WTC11 (cell line): Measurements from ENCODE around the gene SUSD1. TPM values are rescaled to one million over a fixed set of nuclear protein-coding genes. Genes with fewer than 3 reads are reported as not detected.

ENCODE experiments used
- ATAC-seq: fragments of 200-7000 bp; cut with Tn5 transposase; 2 replicates; pipeline ENCODE4 v1.10.0; 2021; ENCODE audit warnings: mild to moderate bottlenecking, moderate library complexity
- CTCF ChIA-PET: fragments of 300-600 bp; sonication (Branson Sonifier 250); formaldehyde crosslinking; loops from one replicate; lab custom pipeline; 2021; ENCODE audit warnings: antibody characterized with exemption; lab: Charles Lee
- POLR2A ChIA-PET: fragments of 350-600 bp; sonication (Branson Sonifier 250); formaldehyde crosslinking; loops from one replicate; lab custom pipeline; 2021; ENCODE audit warnings: antibody characterized with exemption; lab: Charles Lee
- DNase-seq: peaks from one replicate; pipeline ENCODE4 v3.0.0; 2021; ENCODE audit warnings: low spot score
- H3K27ac Mint-ChIP-seq: 2 replicates; pipeline ENCODE4 v1.8.0; 2021; ENCODE audit warnings: mixed read lengths
- H3K27me3 Mint-ChIP-seq: 2 replicates; pipeline ENCODE4 v1.8.0; 2021; ENCODE audit warnings: low read depth, mild to moderate bottlenecking, moderate library complexity, mixed read lengths
- H3K36me3 Mint-ChIP-seq: 2 replicates; pipeline ENCODE4 v1.8.0; 2021; ENCODE audit warnings: mixed read lengths
- H3K4me1 Mint-ChIP-seq: 2 replicates; pipeline ENCODE4 v1.8.0; 2022; ENCODE audit warnings: mixed read lengths
- H3K4me3 Mint-ChIP-seq: 2 replicates; pipeline ENCODE4 v1.8.0; 2021; ENCODE audit warnings: mild to moderate bottlenecking, moderate library complexity, mixed read lengths
- H3K9me3 Mint-ChIP-seq: 2 replicates; pipeline ENCODE4 v1.8.0; 2021; ENCODE audit warnings: mixed read lengths
- EMX1 ChIP-seq: fragments of 250-450 bp; sonication (Bioruptor Pico); IDR thresholded peaks from 2 replicates; pipeline ENCODE4 v1.8.0; 2021; ENCODE audit warnings: mild to moderate bottlenecking
- ETV6 ChIP-seq: sonication (generic); formaldehyde crosslinking; IDR thresholded peaks from 2 replicates; pipeline ENCODE4 v1.8.1; 2022; ENCODE audit warnings: mild to moderate bottlenecking, missing genetic modification reagents
- RELA ChIP-seq: sonication (generic); formaldehyde crosslinking; IDR thresholded peaks from 2 replicates; pipeline ENCODE4 v1.8.1; 2022; ENCODE audit warnings: missing genetic modification reagents, mild to moderate bottlenecking, borderline replicate concordance
- SMAD4 ChIP-seq: sonication (generic); formaldehyde crosslinking; IDR thresholded peaks from 2 replicates; pipeline ENCODE4 v1.8.0; 2022; ENCODE audit warnings: mild to moderate bottlenecking, missing genetic modification reagents
- ZNF121 ChIP-seq: sonication (generic); formaldehyde crosslinking; IDR thresholded peaks from 2 replicates; pipeline ENCODE4 v1.8.0; 2023; ENCODE audit warnings: missing genetic modification reagents
- total RNA-seq: library from RNA; stranded (reverse); gene quantifications from 3 replicates; pipeline ENCODE4 v1.2.3, GENCODE V29; 2021
- TF ChIP-seq, protein P1 (sequence below): fragments of 250-450 bp; sonication (Bioruptor Pico); IDR thresholded peaks from 2 replicates; pipeline ENCODE4 v1.9.0; 2021; ENCODE audit warnings: mild to moderate bottlenecking, borderline replicate concordance
- TF ChIP-seq, protein P2 (sequence below): sonication (generic); formaldehyde crosslinking; IDR thresholded peaks from 2 replicates; pipeline ENCODE4 v1.8.1; 2023; ENCODE audit warnings: mild to moderate bottlenecking, missing genetic modification reagents
- TF ChIP-seq, protein P3 (sequence below): sonication (generic); formaldehyde crosslinking; IDR thresholded peaks from 2 replicates; pipeline ENCODE4 v1.8.0; 2022; ENCODE audit warnings: missing genetic modification reagents
- TF ChIP-seq, protein P4 (sequence below): sonication (generic); formaldehyde crosslinking; IDR thresholded peaks from 2 replicates; pipeline ENCODE4 v1.8.1; 2022; ENCODE audit warnings: mild to moderate bottlenecking, moderate library complexity, missing genetic modification reagents
- TF ChIP-seq, protein P5 (sequence below): fragments of 250-450 bp; sonication (Bioruptor Pico); IDR thresholded peaks from 2 replicates; pipeline ENCODE4 v1.9.0; 2021; ENCODE audit warnings: moderate library complexity, mild to moderate bottlenecking, inconsistent platforms, borderline replicate concordance
- TF ChIP-seq, protein P6 (sequence below): fragments of 250-450 bp; sonication (Bioruptor Pico); conservative IDR thresholded peaks from 2 replicates; pipeline ENCODE4 v1.9.0; 2021; ENCODE audit warnings: mild to moderate bottlenecking
- TF ChIP-seq, protein P7 (sequence below): sonication (generic); formaldehyde crosslinking; IDR thresholded peaks from 2 replicates; pipeline ENCODE4 v1.8.0; 2023; ENCODE audit warnings: missing genetic modification reagents
- TF ChIP-seq, protein P8 (sequence below): sonication (generic); formaldehyde crosslinking; IDR thresholded peaks from 2 replicates; pipeline ENCODE4 v1.8.1; 2023; ENCODE audit warnings: mild to moderate bottlenecking, missing genetic modification reagents, moderate library complexity

The SUSD1 gene
- total RNA-seq, 1 experiment from 2014 or later: 5.1 TPM

DNA sequence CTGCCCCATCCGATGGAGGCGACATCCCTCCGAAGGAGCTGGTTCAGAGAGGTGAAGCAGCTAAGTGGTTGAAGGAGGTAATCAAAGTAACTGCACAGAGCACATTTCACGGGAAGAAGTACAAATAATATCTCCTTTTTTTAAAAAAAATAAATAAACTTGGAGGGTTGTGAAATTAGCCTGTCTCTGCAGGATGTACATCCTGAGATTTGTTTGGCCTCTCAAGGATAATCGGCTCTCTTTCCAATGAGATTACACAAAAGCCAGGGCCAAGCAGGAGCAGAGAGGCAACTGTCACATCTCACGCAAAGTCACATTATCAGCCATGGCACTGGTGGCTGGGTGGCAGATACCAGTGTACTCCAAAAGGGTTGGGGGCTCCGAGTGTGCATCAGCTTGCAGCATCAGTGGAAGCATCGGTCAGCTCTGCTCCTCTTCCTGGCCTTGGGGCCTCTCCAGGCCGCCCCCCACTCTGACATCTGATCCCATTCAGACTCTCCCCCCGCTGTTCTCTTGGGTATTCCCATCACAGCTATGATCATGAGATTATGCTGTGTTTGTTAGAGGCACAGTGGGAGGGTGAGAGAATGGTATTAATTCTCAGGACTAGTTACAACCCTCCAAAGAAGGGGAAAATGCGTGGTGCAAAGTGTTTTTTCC, 168.6 kb downstream of the SUSD1 start (continued):
- TF ChIP-seq, protein P1, sequence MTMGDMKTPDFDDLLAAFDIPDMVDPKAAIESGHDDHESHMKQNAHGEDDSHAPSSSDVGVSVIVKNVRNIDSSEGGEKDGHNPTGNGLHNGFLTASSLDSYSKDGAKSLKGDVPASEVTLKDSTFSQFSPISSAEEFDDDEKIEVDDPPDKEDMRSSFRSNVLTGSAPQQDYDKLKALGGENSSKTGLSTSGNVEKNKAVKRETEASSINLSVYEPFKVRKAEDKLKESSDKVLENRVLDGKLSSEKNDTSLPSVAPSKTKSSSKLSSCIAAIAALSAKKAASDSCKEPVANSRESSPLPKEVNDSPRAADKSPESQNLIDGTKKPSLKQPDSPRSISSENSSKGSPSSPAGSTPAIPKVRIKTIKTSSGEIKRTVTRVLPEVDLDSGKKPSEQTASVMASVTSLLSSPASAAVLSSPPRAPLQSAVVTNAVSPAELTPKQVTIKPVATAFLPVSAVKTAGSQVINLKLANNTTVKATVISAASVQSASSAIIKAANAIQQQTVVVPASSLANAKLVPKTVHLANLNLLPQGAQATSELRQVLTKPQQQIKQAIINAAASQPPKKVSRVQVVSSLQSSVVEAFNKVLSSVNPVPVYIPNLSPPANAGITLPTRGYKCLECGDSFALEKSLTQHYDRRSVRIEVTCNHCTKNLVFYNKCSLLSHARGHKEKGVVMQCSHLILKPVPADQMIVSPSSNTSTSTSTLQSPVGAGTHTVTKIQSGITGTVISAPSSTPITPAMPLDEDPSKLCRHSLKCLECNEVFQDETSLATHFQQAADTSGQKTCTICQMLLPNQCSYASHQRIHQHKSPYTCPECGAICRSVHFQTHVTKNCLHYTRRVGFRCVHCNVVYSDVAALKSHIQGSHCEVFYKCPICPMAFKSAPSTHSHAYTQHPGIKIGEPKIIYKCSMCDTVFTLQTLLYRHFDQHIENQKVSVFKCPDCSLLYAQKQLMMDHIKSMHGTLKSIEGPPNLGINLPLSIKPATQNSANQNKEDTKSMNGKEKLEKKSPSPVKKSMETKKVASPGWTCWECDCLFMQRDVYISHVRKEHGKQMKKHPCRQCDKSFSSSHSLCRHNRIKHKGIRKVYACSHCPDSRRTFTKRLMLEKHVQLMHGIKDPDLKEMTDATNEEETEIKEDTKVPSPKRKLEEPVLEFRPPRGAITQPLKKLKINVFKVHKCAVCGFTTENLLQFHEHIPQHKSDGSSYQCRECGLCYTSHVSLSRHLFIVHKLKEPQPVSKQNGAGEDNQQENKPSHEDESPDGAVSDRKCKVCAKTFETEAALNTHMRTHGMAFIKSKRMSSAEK (CRISPR knock-in tag): no peak
- no peak for TF ChIP-seq EMX1
- TF ChIP-seq, protein P2, sequence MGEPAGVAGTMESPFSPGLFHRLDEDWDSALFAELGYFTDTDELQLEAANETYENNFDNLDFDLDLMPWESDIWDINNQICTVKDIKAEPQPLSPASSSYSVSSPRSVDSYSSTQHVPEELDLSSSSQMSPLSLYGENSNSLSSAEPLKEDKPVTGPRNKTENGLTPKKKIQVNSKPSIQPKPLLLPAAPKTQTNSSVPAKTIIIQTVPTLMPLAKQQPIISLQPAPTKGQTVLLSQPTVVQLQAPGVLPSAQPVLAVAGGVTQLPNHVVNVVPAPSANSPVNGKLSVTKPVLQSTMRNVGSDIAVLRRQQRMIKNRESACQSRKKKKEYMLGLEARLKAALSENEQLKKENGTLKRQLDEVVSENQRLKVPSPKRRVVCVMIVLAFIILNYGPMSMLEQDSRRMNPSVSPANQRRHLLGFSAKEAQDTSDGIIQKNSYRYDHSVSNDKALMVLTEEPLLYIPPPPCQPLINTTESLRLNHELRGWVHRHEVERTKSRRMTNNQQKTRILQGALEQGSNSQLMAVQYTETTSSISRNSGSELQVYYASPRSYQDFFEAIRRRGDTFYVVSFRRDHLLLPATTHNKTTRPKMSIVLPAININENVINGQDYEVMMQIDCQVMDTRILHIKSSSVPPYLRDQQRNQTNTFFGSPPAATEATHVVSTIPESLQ (CRISPR knock-in tag): no peak

DNA sequence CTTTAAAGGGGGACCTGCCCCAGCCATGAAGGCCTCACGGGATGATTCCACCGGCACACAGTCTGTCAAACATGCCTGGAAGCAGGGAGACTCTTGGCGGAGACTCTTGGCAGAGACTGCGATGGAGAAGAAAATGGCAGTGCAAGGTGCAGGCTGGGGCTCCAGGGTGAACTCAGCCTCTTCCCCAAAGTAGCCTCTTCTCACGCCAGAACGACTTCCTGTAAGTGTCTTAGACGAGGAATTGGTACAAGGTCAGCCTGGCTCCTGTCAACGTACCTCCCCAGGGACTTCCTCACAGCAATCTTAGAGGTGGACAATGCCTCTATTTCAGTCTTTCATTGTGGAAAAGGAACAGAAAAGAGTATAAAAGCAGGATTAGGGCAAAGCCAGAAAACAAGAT, 169.2 kb downstream of the SUSD1 start:
- H3K9me3 Mint-ChIP-seq: no peaks in the 10 kb centered on the region
- CTCF ChIA-PET: no interaction called here
- peaks cover 4% of the 10 kb centered on the region for H3K4me1 Mint-ChIP-seq
- no peak for DNase-seq
- no peak for TF ChIP-seq SMAD4
- TF ChIP-seq, all 79 proteins: peak for 0
- ATAC-seq: no peak
- H3K27me3 Mint-ChIP-seq: no peaks in the 10 kb centered on the region
- H3K4me3 Mint-ChIP-seq: no peak overlapping the region
- POLR2A ChIA-PET: no interaction called here
- no peaks in the 10 kb centered on the region for H3K36me3 Mint-ChIP-seq
- H3K27ac Mint-ChIP-seq: no peak overlapping the region

DNA sequence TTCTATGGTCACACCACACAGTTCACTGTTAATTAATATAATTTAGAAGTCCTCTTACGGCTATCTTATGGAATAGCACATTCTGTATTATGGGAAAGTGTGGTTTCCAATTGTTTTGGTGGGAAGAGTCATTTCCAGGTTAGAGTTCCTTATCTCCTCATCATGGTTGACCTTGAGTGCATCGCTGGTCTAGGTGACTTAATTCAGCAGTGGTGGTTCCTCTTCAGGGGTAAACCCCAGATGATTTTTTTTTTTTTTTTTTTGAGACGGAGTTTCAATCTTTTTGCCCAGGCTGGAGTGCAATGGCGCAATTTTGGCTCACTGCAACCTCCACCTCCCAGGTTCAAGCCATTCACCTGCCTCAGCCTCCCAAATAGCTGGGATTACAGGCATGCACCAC, 171.6 kb downstream of the SUSD1 start:
- H3K4me1 Mint-ChIP-seq: peaks cover 4% of the 10 kb centered on the region
- no peak overlapping the region for H3K27ac Mint-ChIP-seq
- H3K27me3 Mint-ChIP-seq: no peaks in the 10 kb centered on the region
- no peaks in the 10 kb centered on the region for H3K9me3 Mint-ChIP-seq
- ChIA-PET POLR2A (no interaction called here), CTCF (no interaction called here)
- H3K4me3 Mint-ChIP-seq: no peak overlapping the region
- no peak for DNase-seq
- TF ChIP-seq ZNF121: no peak
- TF ChIP-seq SMAD4: no peak
- TF ChIP-seq, protein P3, sequence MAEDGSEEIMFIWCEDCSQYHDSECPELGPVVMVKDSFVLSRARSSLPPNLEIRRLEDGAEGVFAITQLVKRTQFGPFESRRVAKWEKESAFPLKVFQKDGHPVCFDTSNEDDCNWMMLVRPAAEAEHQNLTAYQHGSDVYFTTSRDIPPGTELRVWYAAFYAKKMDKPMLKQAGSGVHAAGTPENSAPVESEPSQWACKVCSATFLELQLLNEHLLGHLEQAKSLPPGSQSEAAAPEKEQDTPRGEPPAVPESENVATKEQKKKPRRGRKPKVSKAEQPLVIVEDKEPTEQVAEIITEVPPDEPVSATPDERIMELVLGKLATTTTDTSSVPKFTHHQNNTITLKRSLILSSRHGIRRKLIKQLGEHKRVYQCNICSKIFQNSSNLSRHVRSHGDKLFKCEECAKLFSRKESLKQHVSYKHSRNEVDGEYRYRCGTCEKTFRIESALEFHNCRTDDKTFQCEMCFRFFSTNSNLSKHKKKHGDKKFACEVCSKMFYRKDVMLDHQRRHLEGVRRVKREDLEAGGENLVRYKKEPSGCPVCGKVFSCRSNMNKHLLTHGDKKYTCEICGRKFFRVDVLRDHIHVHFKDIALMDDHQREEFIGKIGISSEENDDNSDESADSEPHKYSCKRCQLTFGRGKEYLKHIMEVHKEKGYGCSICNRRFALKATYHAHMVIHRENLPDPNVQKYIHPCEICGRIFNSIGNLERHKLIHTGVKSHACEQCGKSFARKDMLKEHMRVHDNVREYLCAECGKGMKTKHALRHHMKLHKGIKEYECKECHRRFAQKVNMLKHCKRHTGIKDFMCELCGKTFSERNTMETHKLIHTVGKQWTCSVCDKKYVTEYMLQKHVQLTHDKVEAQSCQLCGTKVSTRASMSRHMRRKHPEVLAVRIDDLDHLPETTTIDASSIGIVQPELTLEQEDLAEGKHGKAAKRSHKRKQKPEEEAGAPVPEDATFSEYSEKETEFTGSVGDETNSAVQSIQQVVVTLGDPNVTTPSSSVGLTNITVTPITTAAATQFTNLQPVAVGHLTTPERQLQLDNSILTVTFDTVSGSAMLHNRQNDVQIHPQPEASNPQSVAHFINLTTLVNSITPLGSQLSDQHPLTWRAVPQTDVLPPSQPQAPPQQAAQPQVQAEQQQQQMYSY (CRISPR knock-in tag): no peak
- H3K36me3 Mint-ChIP-seq: no peaks in the 10 kb centered on the region
- ATAC-seq: no peak

DNA sequence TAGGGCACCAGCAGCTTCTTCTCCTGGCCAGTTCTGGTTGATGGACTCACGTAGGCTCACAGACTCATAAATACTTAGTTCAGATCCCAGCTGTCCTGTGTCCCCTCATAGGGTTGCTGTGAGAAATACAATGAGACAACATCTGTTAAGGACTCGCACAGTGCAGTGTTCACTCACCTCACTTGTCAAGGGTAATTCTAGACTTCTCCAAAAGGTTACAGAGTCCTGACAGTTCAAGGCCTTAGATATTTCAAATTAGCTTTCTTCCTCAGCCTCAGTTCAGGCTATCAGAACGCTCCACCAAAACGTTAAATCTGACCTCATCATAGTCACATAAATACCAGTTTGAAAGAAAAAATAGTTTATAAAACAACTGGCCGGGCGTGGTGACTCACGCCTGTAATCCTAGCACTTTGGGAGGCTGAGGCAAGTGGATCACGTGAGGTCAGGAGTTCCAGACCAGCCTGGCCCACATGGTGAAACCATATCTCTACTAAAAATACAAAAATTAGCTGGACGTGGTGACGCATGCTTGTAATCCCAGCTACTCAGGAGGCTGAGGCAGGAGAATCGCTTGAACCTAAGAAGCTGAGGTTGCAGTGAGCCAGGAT, 172.1 kb downstream of the SUSD1 start:
- ATAC-seq: no peak
- POLR2A ChIA-PET: no interaction called here
- TF ChIP-seq, protein P4, sequence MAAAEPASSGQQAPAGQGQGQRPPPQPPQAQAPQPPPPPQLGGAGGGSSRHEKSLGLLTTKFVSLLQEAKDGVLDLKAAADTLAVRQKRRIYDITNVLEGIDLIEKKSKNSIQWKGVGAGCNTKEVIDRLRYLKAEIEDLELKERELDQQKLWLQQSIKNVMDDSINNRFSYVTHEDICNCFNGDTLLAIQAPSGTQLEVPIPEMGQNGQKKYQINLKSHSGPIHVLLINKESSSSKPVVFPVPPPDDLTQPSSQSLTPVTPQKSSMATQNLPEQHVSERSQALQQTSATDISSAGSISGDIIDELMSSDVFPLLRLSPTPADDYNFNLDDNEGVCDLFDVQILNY: no peak
- TF ChIP-seq RELA (CRISPR knock-in tag): no peak
- TF ChIP-seq ETV6 (CRISPR knock-in tag): no peak
- TF ChIP-seq, protein P5, sequence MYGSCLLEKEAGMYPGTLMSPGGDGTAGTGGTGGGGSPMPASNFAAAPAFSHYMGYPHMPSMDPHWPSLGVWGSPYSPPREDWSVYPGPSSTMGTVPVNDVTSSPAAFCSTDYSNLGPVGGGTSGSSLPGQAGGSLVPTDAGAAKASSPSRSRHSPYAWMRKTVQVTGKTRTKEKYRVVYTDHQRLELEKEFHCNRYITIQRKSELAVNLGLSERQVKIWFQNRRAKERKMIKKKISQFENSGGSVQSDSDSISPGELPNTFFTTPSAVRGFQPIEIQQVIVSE (CRISPR knock-in tag): no peak
- TF ChIP-seq, protein P6, sequence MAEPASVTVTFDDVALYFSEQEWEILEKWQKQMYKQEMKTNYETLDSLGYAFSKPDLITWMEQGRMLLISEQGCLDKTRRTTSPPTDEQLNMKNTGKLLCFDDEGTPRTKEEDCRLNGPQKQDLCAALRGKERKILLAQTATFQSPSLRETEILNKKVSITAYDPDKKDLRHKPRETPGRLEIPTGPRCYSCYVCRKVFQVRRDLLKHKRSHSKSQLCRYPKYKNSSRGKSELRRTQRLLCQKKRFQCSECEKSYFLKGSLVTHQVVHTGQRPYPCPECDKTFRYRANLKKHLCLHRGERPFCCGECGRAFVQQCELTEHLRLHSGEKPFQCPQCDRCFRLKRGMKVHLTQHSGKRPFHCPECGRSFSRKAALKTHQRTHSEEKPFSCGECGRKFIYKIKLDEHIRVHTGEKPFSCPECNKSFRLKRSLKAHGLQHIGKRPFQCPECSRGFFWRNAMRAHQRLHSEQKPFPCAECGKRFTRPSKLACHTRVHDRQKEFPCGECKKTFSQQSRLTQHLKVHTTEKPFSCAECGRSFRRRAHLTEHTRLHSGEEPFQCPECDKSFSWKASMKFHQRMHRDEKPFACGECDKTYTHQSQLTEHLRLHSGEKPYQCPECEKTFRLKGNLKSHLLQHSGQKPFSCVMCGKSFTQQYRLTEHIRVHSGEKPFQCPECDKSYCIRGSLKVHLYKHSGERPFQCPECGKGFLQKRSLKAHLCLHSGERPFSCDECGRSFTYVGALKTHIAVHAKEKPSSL: no peak
- TF ChIP-seq, protein P7, sequence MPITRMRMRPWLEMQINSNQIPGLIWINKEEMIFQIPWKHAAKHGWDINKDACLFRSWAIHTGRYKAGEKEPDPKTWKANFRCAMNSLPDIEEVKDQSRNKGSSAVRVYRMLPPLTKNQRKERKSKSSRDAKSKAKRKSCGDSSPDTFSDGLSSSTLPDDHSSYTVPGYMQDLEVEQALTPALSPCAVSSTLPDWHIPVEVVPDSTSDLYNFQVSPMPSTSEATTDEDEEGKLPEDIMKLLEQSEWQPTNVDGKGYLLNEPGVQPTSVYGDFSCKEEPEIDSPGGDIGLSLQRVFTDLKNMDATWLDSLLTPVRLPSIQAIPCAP (CRISPR knock-in tag): no peak
- TF ChIP-seq, protein P8, sequence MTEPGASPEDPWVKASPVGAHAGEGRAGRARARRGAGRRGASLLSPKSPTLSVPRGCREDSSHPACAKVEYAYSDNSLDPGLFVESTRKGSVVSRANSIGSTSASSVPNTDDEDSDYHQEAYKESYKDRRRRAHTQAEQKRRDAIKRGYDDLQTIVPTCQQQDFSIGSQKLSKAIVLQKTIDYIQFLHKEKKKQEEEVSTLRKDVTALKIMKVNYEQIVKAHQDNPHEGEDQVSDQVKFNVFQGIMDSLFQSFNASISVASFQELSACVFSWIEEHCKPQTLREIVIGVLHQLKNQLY (CRISPR knock-in tag): no peak
- Mint-ChIP-seq H3K4me3 (no peak overlapping the region), H3K27me3 (no peaks in the 10 kb centered on the region), H3K27ac (no peak overlapping the region), H3K9me3 (no peaks in the 10 kb centered on the region), H3K4me1 (peaks cover 4% of the 10 kb centered on the region), H3K36me3 (no peaks in the 10 kb centered on the region)
- no peak for DNase-seq
- CTCF ChIA-PET: no interaction called here
